Activated CD8-positive, alpha-beta memory T cell treated with anti-CD3 and anti-CD28 coated beads, Interleukin-2, amount 50 U/mL, for 24 hours (primary cell): Measurements from ENCODE around the gene RNU1-2.
"Not testable (repeated sequence)": the region's sequence is repeated elsewhere in the genome, so short reads cannot be mapped to it uniquely, and the experiment has no call there.

ENCODE experiments used
- DNase-seq: peaks from one replicate; pipeline ENCODE4 v3.0.0-alpha.2; 2020; ENCODE audit errors: extremely low read depth

RNU1-2 gene

DNA sequence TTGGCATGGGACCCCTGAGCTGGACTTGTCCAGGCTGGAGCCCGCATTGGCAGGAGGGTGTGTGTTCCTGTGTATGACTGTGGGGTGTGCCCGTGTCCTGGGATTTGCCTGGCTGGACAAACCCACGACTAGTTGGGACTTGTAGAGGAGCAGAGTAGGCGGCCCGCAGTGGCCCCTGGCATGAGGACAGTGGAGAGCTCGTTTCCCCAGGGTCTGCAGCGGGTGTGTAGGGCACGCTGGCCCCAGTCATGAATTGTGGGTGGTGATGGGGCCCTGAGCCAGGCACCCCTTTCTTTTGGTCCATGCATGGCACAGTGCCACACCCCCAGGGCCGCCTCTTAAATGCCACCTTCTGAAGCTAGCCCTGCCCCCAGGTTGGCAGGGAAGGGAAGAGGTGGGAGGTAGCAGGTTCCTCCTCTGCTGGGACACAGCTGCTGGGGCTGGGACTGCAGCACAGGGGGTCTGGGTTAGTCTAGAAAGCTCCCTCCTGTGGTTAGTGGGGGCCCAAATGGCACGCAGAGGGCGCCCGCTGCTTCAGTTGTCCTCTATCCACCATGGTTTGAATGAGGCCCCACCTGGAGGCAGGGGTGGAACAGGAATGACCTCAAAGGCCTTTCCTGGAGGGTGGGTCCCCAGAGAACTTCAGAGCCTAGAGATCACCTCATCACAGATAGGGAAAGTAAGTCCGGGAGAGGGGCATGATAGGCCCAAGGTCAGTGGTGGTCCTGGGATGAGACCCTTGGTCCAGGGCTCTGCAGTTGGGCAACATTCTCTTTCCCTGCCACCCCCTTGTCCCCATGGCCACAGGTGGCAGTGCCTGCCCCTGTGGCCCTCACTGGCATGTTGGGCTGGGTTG, 30.1 kb downstream of the RNU1-2 start:
- no peak for DNase-seq

- no peak for DNase-seq
Measured at GRCh38 chr1:16926491-16927073, 30.8 kb downstream of the RNU1-2 start.

GRCh38 chr1:16927256-16927655, 31.5 kb downstream of the RNU1-2 start:
- no peak for DNase-seq

DNA sequence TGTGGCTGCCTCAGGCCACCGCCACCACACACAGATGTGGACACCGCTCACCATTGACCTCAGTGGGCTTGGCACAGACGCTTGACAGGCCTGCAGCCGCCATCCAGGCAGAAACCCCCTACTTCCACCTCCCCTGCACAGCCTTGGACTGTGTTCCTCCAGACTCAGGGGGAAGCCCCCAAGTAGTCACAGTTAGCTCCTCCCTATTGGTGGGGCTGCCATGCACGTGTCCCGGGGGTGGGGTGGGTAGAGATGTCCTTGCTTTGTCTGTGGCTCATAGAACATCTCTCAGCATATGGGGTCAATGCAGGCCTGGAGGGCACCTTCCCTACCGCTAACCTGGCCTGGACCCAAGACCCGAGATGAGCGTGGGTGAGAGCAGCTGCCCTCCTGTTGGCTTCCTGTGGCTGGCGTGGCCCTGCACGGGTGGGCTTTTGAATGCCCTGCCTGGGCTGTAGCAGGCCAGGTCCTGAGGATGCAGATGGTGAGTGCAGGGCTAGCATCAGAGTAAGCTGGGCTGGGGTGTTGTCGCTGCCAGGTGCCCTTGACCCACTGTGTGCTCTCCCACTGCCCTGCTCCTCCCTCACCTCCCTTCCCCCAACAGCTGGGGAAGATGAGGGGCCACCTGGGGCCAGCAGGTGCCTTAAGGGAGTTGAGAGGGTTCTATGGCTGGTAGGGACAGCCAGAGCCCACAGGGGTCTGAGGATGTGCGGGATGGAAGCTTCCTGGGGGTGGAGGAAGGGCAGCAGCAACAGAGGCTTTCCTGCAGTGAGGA, 32.1 kb downstream of the RNU1-2 start:
- no peak for DNase-seq

DNA sequence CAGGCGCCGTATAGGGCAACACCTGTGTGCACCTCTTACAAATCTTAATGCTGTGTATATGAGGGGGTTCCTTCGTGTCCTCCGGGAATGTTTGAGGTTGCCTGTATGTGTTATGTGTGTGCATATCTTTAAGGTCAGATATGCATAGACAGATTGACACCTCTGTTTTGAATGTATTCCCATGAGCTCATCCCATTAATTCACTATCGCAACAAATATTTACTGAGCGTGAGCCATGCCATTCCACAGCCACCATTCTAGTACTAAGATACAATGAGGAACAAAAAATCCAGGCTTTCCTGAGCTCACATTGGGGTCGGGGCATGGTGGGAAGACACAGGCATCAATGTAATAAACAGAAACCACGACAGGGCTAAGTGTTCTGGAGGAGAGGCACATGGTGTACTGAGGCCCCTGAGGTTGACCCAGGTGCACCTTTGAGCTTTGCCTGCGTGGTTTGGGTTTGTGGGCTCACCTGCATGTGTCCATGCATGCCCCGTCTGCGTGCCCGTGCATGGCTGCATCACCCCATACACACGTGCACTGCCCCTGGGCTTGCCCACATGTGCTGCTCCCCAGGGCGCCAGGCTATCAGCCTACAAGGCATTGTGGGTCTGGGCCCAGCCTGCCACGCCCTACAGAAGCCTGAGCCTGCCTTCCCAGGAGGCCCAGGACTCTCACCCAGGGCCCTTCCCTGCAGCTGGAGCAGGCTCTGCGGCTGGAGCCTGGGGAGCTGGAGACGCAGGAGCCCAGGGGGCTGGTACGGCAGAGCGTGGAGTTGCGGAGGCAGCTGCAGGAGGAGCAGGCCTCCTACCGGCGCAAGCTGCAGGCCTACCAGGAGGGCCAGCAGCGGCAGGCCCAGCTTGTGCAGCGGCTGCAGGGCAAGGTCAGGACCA, 33.6 kb downstream of the RNU1-2 start:
- not testable (repeated sequence) for DNase-seq

- DNase-seq, result not testable (repeated sequence)
Measured at GRCh38 chr1:16931206-16931934, 35.6 kb downstream of the RNU1-2 start.

GRCh38 chr1:16933945-16934344, 38.2 kb downstream of the RNU1-2 start:
- DNase-seq, result not testable (repeated sequence)

GRCh38 chr1:16936580-16936979, 40.8 kb downstream of the RNU1-2 start:
- DNase-seq, result not testable (repeated sequence)

DNA sequence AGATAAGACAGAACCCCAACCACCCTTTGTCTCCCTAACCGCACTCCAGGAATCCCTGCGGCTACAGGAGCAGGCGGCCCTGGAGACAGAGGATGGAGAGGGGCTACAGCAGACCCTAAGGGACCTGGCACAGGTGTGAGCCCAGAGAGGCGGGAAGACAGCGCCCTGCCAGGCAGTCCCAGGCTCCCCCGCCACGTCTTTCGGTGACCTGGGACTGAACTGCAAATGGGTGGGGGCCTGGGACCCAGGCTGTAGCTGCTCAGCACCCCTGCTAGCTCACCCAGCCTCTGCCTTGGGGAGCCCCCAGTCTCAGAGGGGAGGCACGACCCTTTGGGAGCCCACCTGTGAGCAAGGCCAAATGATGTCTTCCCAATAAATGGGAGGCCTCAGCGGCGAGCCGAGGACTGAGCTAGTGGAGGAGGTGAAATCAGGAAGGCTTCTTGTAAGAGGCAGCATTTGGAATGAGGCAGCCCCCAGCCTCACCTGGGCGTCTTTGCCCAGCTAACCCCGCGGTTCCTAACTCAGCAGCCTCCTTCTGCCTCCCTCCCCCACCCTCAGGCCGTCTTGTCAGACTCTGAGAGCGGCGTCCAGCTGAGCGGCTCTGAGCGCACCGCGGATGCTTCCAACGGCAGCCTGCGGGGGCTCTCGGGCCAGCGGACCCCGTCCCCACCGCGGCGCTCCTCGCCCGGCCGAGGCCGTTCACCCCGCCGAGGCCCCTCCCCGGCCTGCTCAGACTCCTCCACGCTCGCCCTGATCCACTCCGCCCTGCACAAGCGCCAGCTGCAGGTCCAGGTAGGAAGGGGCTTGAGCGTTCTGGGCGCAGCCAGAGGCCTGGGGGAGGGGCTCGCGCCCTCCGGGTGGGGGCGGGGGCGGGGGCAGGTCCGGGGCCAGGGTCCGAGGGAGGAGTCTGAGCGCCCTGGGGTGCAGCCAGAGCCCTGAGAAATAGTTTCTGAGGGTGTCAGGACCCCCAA, 42.9 kb downstream of the RNU1-2 start:
- no peak for DNase-seq

- DNase-seq, result not testable (repeated sequence)
Measured at GRCh38 chr1:16939386-16940180, 43.8 kb downstream of the RNU1-2 start.

DNA sequence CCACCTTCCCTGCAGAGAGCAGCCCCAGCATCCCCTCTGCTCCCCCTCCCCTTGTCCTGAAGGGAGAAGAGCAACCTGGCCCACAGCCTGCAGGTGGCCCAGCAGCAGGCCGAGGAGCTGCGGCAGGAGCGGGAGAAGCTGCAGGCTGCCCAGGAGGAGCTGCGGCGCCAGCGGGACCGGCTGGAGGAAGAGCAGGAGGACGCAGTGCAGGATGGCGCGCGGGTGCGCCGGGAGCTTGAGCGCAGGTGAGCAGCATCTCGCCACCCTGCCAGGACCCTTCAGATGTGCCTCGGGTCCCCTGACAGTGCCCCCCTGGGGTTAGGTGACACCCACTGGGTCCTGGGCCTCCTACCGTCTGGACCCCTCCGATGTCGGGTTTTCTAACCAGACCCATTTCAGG, 48.3 kb downstream of the RNU1-2 start:
- no peak for DNase-seq

- DNase-seq, result not testable (repeated sequence)
Measured at GRCh38 chr1:16945512-16945911, 49.7 kb downstream of the RNU1-2 start.
